Activated CD4-positive, alpha-beta T cell treated with anti-CD3 and anti-CD28 coated beads for 24 hours (primary cell): ENCODE data around the gene GPR142.

ENCODE experiments used
- DNase-seq, 2 donors: peaks; one replicate each; pipeline ENCODE4 v3.0.0-alpha.2; 2020; ENCODE audit warnings: low read depth in 2 of 2

The GPR142 gene

DNA sequence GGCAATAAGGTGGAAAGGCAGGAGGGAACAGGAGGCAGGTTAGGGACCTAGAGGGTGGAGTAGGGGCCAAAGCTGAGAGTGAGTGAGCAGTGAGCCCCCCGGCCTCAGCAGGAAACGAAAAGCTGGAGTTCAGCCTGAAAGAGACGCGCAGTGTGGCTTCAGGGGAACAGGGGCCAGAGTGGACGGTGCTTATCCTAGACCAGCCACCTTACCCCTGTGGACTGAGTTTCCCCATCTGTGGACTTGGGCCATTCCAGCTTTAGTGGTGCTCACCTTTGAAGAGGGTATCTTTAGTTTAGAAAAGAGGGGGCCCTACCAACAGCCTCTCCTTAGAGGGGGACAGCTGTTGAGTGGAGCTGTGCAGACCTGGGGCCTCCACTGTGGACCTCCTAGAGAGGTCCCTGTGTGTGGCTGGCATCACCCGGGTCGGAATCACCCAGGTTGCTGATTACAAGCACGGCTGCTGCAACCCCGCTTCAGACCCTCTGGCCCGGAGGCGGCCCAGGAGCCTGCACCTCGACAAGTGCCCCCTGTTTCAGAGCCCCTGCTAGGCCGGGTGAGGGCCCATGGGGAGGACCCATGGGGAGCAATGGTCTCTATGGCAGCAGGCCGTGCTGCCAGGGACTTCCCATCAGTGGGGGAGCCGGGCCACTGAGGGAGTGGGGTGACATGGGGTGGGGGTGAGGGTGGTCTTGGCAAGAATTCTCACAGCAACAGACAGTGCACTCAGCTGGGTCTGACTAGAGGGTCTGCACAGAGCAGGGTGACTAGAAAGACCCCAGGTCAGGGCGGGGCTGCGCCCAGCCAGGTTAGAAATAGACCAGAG, 2.6 kb downstream of the GPR142 start:
- no peak for DNase-seq

DNA sequence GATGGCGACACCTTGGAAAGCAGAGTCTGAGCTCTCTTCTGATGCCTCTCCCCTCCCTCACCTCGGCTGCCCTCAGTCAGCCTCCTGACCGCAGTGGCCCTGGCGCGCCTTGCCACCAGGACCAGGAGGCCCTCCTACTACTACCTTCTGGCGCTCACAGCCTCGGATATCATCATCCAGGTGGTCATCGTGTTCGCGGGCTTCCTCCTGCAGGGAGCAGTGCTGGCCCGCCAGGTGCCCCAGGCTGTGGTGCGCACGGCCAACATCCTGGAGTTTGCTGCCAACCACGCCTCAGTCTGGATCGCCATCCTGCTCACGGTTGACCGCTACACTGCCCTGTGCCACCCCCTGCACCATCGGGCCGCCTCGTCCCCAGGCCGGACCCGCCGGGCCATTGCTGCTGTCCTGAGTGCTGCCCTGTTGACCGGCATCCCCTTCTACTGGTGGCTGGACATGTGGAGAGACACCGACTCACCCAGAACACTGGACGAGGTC, 4.4 kb downstream of the GPR142 start:
- no peak for DNase-seq

DNA sequence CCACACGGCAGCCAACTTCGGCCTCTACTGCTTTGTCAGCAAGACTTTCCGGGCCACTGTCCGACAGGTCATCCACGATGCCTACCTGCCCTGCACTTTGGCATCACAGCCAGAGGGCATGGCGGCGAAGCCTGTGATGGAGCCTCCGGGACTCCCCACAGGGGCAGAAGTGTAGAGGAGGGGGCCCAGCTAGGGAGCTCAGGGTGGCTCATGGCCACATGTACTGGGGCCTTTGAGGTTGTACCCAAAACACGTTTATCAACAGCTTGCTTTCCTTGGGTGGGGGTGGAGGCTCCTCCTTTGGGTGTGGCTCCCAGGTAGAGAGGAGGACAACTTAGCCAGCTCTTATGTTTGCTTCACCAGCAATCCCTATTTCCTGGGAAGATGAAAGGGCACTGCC, 5.1 kb downstream of the GPR142 start:
- no peak for DNase-seq

DNA sequence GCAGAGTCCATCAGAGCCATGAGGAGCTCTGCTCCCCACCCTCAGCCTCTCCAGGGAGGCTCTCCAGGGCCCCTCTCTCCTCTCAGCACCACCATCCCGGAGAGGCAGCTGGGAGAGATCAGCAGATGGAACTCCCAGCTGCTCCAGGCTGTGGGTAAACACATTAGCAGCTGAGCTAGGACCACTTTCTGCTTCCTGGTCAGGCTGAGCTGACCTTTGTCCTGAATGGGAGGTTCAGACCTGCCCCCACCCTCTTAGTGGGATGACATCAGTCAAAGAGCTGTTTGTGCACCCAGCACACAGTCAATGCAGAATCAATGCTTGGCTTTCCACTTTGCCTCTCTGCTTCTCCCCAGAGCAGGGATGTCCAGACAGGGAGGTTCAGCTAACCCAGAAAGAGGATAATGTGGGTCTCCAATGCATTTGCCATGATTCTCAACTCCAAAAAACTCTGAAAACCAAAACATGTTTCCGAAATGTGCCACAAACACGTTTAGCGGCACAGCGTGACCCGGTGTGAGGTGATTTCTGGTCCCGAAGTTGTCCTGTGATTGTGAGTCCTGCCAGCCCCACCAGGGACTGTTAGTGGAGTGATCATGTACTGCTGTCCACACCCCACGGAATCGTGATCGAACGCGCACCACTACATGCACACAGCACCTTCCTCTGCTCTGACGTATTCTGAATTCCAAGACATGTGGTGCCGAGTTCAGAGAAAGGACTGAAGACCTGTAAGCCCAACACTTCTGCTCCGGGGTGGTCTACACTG, 6.7 kb downstream of the GPR142 start:
- no peak for DNase-seq

DNA sequence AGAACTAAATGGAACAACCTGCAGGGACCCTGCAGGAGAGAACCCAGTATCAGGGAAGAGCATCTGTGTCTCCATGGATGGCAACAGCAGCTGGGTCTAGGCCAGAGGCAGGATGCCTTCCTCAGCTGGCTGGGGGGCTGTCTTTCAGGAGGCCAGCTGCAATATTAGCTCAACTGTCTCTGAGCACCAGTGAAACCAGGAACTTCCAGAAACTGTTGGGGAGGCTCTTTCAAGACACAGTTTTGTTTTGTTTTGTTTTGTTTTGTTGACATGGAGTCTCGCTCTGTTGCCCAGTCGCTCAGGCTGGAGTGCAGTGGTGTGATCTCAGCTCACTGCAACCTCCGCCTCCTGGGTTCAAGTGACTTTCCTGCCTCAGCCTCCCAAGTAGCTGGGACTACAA, 7.6 kb downstream of the GPR142 start:
- no peak for DNase-seq

DNA sequence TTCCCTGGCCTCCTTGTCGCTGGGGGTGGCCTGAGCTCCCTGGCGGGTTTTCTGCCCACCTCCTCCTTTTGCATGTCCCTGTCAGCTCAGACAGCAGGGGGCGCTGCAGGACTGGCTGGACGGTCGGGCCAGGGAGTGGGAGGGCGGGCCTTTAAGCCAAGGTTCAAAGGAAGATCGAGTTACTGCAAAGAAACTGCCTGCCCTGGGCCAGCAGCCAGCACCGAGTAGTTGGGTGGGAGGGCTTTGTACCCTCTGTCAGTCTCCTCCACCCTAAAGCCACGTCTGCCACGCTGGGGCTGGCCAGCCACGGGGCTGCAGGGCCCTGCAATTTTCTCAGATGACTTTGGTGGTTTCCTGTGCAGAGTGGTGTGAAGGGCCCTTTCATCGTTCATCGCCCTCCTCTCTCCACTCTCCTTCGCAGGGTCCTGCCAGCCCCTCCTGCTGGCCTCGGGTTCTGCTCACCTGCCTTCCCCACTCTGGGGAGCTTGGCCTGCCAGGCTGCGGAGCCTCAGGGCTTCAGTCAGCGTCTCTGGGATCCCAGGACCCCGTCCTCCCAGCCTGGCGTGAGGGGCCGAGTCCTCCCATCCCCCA, 12.3 kb downstream of the GPR142 start:
- DNase-seq, result peak; percentile 89 to 94

DNA sequence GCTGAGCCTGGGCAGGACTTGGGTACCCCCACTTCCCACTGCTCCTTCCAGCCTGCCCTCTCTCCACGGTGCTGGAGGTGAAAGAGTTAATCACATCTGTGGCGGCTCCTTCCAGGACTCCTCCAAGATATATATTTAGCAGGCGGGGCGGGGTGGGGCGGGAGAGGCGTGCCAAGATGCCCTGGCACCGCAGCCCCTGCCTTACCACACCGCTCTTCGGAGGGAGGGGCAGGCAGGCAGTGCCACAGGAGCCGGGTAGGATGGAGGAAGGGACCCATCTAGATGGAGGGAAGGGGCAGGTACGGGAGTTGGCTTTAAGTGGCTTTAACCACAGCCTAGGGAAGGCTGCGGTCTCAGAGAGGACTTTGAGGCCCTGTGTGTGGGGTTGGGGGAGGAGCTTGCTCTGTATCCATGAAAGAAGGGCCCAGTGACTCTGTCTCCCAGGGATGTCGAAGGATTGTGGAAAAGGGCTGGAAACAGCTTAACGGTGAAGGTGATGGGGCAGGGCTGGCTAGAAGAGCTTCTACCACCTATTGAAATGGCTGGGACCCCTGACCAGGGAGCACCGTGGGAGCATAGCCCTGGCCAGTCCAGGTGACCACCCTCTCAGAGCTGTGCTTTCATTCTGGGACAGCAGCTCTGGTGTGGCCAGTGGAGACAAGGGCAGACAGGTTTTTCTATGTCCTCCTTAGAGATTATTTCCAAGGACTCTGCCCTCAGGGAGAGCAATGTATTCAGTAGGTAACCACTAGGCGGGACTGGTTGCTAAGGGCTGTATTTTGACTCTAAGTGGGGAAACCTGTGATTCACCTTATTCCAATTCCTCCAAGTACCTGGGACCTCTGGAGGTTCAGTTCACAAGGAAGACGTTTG, 13.0 kb downstream of the GPR142 start:
- no peak for DNase-seq

DNA sequence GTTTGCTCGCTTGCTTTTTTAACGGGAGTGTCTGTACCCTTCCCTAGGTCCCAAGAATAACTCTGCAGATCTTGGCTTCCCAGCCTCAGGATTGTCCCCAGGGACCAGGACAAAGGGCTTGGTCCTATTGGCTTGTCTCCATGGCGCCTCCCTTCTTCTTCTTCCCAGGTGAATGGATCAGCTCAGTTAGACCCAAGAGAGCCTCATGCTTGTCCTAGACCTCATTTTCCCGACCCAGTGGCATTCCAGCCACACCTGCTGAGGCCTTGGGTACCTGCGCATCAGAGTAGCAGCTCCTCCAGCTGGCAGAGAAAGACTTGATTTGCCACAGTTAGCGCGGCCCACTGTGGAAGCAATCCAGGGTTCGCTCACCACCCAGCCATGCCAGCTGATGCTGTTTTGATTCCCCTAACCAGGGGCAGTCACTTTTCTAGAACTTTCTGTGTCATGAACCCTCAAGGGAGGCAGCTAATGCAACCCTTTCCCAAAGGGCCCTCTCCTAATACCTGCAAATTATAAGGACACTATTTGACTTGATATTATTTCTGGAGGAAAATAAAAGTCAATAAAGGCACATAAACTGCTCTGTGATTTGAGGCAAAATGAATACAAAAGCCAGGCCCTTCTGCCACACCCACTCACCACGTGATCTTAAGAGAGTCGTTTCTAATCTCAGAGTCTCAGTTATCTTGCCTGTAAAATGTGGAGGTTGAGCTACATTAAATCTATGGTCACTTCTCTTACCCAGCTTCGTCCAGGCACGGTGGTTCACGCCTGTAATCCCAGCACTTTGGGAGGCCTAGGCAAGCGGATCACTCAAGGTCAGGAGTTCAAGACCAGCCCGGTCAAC, 13.9 kb downstream of the GPR142 start:
- DNase-seq, result no peak

DNA sequence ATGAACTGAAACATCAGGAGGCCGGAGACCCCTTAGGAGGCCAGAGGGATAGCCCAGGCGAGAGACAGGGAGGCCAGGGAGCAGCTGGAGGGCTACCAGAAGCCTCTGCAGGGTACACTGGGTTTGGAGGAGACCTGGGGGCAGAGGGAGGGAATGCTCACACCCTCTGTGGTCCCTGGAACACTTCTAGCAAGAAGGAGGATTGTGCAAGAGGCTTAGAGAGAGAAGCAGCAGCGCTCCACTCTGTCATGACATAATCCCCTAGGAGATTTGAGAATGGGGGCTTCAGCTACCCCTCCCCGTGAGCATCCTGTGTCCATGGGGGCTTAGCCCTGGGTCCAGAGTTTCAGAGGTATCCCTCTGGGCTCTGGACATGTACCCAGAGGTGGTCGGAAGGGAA, 15.8 kb downstream of the GPR142 start:
- no peak for DNase-seq

DNA sequence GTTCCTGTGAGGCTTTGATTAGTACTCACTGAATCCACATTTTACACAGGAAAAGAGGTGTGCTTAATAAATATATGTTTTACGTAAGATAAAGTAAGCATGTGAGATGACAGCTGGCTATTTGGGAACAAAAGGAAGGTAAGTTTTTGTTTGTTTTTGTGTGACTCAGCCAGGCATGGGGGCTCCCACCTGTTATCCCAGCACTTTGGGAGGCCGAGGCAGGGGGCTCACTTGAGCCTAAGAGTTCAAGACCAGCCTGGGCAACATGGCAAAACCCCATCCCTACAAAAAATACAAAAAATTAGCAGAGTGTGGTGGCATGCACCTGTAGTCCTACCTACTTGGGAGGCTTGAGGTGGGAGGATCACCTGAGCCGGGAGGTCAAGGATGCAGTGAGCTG, 17.9 kb downstream of the GPR142 start:
- no peak for DNase-seq

DNA sequence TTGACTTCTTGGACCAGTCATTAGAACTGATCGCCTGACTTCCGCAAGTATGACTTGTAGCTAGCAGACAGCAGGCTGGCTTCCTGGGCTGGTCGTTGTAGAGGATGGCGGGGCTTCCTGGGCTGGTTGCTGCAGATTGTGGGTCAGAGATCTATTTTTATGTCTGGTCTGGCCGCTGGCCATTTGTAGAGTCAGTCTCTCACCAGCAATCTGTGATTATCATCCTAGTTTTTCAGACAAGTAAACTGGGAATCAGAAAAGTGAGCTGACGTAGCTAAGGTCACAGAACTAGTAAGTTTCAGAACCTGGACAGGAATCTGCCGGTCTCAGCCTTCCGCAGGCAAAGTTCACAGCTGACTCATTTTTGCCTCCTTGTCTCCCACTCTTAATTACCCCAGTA, 19.1 kb downstream of the GPR142 start:
- no peak for DNase-seq

DNA sequence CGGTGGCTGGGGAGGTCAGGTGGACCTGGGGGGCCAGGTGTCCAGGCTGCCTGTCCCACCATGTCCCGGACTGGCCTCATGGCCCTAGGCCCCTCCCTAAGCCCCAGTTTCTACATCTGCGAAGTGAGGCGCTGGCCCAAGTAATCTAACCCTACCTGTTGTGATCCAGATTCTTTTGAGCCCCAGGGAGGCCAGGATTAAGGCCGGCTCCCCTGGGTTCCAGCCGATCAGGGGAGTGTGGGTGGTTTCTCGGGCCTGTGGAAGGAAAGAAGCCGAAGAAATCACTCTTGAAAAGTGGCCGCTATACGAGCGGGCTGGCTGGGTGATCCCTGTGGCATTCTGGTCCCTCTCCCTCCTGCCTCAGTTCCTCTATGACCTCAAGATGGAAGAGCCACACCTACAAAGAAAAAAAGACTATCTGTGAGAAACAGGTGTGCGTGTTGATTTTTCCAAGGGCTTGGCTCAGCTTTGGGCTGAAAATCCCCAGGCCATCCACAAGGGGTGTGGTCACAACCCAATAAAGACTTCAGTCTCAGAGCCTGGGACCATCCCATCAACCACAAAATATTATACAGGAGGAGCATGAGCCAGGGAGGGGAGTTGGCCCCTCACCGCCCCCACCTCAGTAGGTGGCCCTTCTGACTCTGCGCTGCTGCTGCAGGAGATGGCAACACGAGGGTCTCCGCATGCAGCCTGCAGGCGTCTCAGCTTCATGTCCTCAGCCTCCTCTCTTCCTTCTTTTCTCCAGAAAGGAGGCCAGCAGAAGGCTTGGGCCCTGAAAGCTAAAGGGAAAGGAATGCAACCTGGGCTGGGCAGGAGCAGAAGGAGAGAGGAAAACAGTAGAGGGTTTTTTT, 20.3 kb downstream of the GPR142 start:
- no peak for DNase-seq

DNA sequence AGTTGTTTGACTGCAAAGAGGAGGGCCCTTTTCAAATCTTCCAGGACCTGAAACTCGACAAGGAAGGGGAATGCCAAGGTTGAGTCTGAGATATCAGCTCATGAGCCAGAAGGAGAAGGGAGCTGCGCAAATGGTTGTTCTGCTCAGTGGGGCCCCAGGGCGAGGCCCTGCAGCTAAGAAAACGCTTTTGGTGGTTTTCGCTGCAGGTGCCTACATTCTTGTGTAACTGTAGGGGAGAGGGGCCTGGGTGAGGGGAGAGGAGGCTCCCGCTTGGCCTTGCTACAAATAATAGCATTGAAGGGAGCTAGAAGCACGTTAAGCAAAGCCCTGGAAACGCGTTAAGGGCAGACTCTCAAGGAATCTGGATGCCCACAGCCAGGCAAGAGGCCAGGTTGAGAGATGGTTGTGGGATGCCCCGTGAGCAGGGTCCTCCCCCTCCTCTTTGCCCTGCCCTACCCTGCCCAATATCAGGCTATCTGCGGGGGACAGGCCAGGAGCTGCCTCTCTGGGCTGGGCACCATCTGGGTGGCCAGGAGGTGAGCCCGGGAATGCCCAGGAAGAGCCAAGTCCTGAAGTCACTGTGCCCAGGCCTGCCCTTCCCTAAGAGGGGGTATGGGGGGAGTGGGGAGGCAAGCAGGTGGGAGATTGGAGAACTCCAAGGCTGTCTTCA, 21.9 kb downstream of the GPR142 start:
- no peak for DNase-seq

DNA sequence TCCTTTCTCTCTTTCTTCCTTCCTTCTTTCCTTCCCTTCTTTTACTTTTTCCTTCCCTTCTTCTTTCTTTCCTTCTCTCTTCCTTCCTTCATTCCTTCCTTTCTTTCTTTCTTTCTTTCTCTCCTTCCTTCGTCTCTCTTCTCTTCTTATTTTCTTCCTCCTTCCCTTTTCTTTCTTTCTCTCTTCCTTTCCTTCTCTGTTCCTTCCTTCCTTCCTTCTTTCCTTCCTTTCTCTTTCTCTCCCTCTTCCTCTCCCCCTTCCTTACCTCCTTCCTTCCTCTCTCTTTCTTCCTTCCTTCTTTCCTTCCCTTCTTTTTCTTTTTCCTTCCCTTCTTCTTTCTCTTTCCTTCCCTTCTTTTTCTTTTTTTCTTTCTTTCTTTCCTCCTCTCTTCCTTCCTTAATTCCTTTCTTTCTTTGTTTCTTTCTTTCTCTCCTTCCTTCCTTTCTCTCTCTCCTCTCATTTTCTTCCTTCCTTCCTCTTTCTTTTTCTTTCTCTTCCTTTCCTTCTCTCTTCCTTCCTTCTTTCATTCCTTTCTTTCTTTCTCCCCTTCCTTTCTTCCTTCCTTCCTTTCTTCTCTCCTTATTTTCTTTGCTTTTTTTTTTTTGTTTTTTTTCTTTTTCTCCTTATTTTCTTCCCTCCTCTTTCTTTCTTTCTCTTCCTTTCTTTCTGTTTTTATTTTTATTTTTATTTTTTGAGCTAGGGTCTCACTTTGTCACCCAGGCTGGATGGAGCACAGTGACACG, 22.8 kb downstream of the GPR142 start:
- no peak for DNase-seq

DNA sequence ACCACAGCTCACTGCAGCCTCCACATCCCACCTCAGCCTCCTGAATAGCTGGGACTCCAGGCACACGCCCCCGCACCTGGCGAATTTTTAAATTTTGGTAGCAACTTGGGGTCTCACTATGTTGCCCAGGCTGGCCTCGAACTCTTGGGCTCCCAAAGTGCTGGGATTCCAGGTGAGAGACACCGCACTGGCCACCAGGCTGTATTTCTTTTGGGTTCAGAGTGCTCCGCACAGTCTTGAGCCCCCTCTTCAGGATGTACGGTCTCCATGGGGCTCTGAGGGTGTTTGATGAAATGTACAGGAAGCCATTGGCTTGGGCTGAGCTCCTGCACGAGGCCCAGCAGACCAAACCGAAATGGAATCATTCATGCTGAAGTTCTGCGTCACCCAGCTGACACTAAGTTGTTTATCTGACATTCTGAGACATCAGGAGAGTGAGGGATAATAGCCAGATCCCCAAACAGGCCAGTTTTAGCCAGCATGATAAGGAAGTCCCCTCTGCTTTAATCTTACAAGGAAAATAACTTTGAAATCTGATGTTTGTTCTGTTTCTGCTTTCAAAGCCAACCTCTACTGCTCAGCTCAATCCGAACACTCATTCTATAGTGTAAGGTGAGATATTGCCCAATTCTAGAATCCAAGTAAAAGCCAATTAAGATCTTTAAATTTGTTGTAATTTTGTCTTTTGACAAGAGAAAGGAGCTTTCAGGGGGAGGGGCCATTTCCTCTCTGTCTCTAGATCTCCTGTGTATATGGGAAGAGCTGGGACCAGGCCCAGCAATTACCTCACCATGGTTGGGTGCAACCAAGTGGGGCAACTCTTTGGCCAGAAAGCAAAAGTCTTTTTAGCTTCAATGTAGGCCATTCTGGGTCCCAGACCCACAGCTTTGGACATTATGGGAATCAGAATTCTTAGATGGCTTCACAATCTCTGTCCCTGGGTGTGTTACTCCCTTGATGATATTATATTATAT, 23.7 kb downstream of the GPR142 start:
- no peak for DNase-seq

DNA sequence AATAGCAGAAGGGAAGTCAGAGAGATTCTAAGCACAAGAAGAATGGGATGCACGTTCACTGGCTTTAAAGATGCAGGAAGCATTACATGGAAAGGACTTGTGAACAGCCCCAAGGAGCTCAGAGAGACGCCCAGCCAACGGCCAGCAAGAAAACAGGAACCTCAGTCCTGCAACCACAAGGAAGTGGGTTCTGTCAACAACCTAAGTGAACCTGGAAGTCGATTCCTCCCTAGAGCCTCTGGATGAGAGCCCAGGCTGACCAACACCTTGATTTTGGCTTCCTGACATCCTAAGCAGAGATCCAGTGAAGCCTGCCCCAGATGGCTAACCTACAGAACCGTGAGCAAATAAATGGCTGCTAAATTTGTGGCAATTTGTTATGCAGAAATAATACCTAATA, 24.5 kb downstream of the GPR142 start:
- no peak for DNase-seq

DNA sequence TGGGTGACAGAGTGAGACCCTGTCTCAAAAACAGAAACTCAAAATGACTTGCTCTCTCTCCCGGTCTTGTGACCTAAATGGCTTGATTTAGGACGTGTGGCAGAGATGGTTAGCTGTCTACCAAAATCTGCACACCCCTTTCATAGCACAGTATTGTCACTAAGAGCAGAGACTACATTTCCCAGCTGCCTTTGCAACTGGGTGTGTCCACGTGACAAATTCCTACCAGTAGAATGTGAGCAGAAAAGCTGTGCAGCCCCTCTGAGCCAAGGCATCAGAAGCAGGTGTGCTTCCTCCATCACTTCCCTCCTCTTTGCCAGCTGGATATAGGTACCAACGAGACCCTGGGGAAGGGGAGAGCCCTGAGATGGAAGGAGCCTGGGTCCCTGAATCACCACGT, 25.5 kb downstream of the GPR142 start:
- no peak for DNase-seq
